GM12892 (cell line): ENCODE data around the gene IKBKG.

Experiments used
- POLR2A ChIP-seq: IDR thresholded peaks from 2 replicates; pipeline ENCODE4 v1.6.1; 2011; ENCODE audit warnings: low read depth, low read length, control low read depth
- TAF1 ChIP-seq: IDR thresholded peaks from 2 replicates; pipeline ENCODE4 v1.6.1; 2011; ENCODE audit warnings: low read depth, mild to moderate bottlenecking, control low read depth, low read length, borderline replicate concordance

- no peak for TF ChIP-seq TAF1
- no peak for TF ChIP-seq POLR2A
Measured at GRCh38 chrX:154511761-154512160, 35.7 kb upstream of the IKBKG start.
